Measurements from ENCODE around the gene FGD3.

Gene FGD3

GRCh38 chr9:92965061-92965758, 17.9 kb downstream of the FGD3 start:
- no peak for TF ChIP-seq YY1 (IDR thresholded peaks at IDR 0.05; ENCODE audit: insufficient read depth, insufficient read length)
- TF ChIP-seq ZNF274 (IDR thresholded peaks at IDR 0.05; ENCODE audit: low read depth, low read length): no peak
- Histone ChIP-seq H3K9me3 (ENCODE audit: insufficient read depth, low read length) (peaks cover 16% of the 10 kb centered on the region), H3K36me3 (ENCODE audit: insufficient read depth, insufficient read length, low read length) (no peaks in the 10 kb centered on the region), H3K27me3 (ENCODE audit: insufficient read depth, insufficient read length) (no peaks in the 10 kb centered on the region), H3K9ac (ENCODE audit: insufficient read length, low read depth) (no peak overlapping the region), H3K4me1 (ENCODE audit: insufficient read depth, insufficient read length) (peaks cover 38% of the 10 kb centered on the region), H3K4me3 (ENCODE audit: insufficient read length, low read depth) (no peak overlapping the region)
- no peak for DNase-seq (ENCODE audit: low read depth, low spot score)

GRCh38 chr9:92965759-92966517, 18.6 kb downstream of the FGD3 start:
- peaks cover 41% of the 10 kb centered on the region for H3K4me1 ChIP-seq (ENCODE audit: insufficient read depth, insufficient read length)
- peak overlapping the region; percentile 15 for H3K9ac ChIP-seq (ENCODE audit: insufficient read length, low read depth)
- H3K4me3 ChIP-seq (ENCODE audit: insufficient read length, low read depth): no peak overlapping the region
- DNase-seq (ENCODE audit: low read depth, low spot score): no peak
- H3K9me3 ChIP-seq (ENCODE audit: insufficient read depth, low read length): peaks cover 14% of the 10 kb centered on the region
- no peaks in the 10 kb centered on the region for H3K27me3 ChIP-seq (ENCODE audit: insufficient read depth, insufficient read length)
- no peak for TF ChIP-seq SUZ12 (IDR thresholded peaks at IDR 0.05; ENCODE audit: extremely low read depth, insufficient read depth, insufficient read length)
- TF ChIP-seq ZNF274 (IDR thresholded peaks at IDR 0.05; ENCODE audit: low read depth, low read length): no peak
- no peak for TF ChIP-seq YY1 (IDR thresholded peaks at IDR 0.05; ENCODE audit: insufficient read depth, insufficient read length)
- no peaks in the 10 kb centered on the region for H3K36me3 ChIP-seq (ENCODE audit: insufficient read depth, insufficient read length, low read length)

- no peak for TF ChIP-seq SUZ12 (IDR thresholded peaks at IDR 0.05; ENCODE audit: extremely low read depth, insufficient read depth, insufficient read length)
- no peak for TF ChIP-seq ZNF274 (IDR thresholded peaks at IDR 0.05; ENCODE audit: low read depth, low read length)
- no peak for TF ChIP-seq YY1 (IDR thresholded peaks at IDR 0.05; ENCODE audit: insufficient read depth, insufficient read length)
- Histone ChIP-seq H3K4me3 (ENCODE audit: insufficient read length, low read depth) (no peak overlapping the region), H3K36me3 (ENCODE audit: insufficient read depth, insufficient read length, low read length) (no peaks in the 10 kb centered on the region), H3K27me3 (ENCODE audit: insufficient read depth, insufficient read length) (no peaks in the 10 kb centered on the region), H3K9ac (ENCODE audit: insufficient read length, low read depth) (no peak overlapping the region), H3K4me1 (ENCODE audit: insufficient read depth, insufficient read length) (peaks cover 45% of the 10 kb centered on the region), H3K9me3 (ENCODE audit: insufficient read depth, low read length) (peaks cover 9% of the 10 kb centered on the region)
- DNase-seq (ENCODE audit: low read depth, low spot score): no peak
These were observed 19.1 kb downstream of the FGD3 start for GRCh38 chr9:92966518-92966800.

- no peaks in the 10 kb centered on the region for H3K36me3 ChIP-seq (ENCODE audit: insufficient read depth, insufficient read length, low read length)
- peaks cover 45% of the 10 kb centered on the region for H3K4me1 ChIP-seq (ENCODE audit: insufficient read depth, insufficient read length)
- H3K27me3 ChIP-seq (ENCODE audit: insufficient read depth, insufficient read length): no peaks in the 10 kb centered on the region
- H3K9me3 ChIP-seq (ENCODE audit: insufficient read depth, low read length): no peaks in the 10 kb centered on the region
- H3K4me3 ChIP-seq (ENCODE audit: insufficient read length, low read depth): no peak overlapping the region
- no peak for DNase-seq (ENCODE audit: low read depth, low spot score)
- no peak for TF ChIP-seq SUZ12 (IDR thresholded peaks at IDR 0.05; ENCODE audit: extremely low read depth, insufficient read depth, insufficient read length)
- TF ChIP-seq ZNF274 (IDR thresholded peaks at IDR 0.05; ENCODE audit: low read depth, low read length): no peak
- no peak for TF ChIP-seq YY1 (IDR thresholded peaks at IDR 0.05; ENCODE audit: insufficient read depth, insufficient read length)
- no peak overlapping the region for H3K9ac ChIP-seq (ENCODE audit: insufficient read length, low read depth)
These were observed 20.8 kb downstream of the FGD3 start for GRCh38 chr9:92968081-92968480.

GRCh38 chr9:92969516-92970466, 22.5 kb downstream of the FGD3 start:
- no peak for DNase-seq (ENCODE audit: low read depth, low spot score)
- H3K9me3 ChIP-seq (ENCODE audit: insufficient read depth, low read length): no peaks in the 10 kb centered on the region
- peak overlapping the region; percentile 70 for H3K9ac ChIP-seq (ENCODE audit: insufficient read length, low read depth)
- TF ChIP-seq YY1 (IDR thresholded peaks at IDR 0.05; ENCODE audit: insufficient read depth, insufficient read length): no peak
- TF ChIP-seq ZNF274 (IDR thresholded peaks at IDR 0.05; ENCODE audit: low read depth, low read length): no peak
- TF ChIP-seq SUZ12 (IDR thresholded peaks at IDR 0.05; ENCODE audit: extremely low read depth, insufficient read depth, insufficient read length): no peak
- peaks cover 45% of the 10 kb centered on the region for H3K4me1 ChIP-seq (ENCODE audit: insufficient read depth, insufficient read length)
- H3K36me3 ChIP-seq (ENCODE audit: insufficient read depth, insufficient read length, low read length): no peaks in the 10 kb centered on the region
- H3K4me3 ChIP-seq (ENCODE audit: insufficient read length, low read depth): no peak overlapping the region
- no peaks in the 10 kb centered on the region for H3K27me3 ChIP-seq (ENCODE audit: insufficient read depth, insufficient read length)

- no peaks in the 10 kb centered on the region for H3K9me3 ChIP-seq (ENCODE audit: insufficient read depth, low read length)
- H3K4me1 ChIP-seq (ENCODE audit: insufficient read depth, insufficient read length): peaks cover 40% of the 10 kb centered on the region
- H3K9ac ChIP-seq (ENCODE audit: insufficient read length, low read depth): no peak overlapping the region
- no peak overlapping the region for H3K4me3 ChIP-seq (ENCODE audit: insufficient read length, low read depth)
- H3K27me3 ChIP-seq (ENCODE audit: insufficient read depth, insufficient read length): no peaks in the 10 kb centered on the region
- H3K36me3 ChIP-seq (ENCODE audit: insufficient read depth, insufficient read length, low read length): no peaks in the 10 kb centered on the region
- DNase-seq (ENCODE audit: low read depth, low spot score): peak; percentile 92
- TF ChIP-seq ZNF274 (IDR thresholded peaks at IDR 0.05; ENCODE audit: low read depth, low read length) (no peak), YY1 (IDR thresholded peaks at IDR 0.05; ENCODE audit: insufficient read depth, insufficient read length) (no peak)
These were observed 23.2 kb downstream of the FGD3 start for GRCh38 chr9:92970467-92970923.

GRCh38 chr9:92971121-92971520, 23.8 kb downstream of the FGD3 start:
- TF ChIP-seq SUZ12 (IDR thresholded peaks at IDR 0.05; ENCODE audit: extremely low read depth, insufficient read depth, insufficient read length) (no peak), ZNF274 (IDR thresholded peaks at IDR 0.05; ENCODE audit: low read depth, low read length) (no peak), YY1 (IDR thresholded peaks at IDR 0.05; ENCODE audit: insufficient read depth, insufficient read length) (no peak)
- Histone ChIP-seq H3K27me3 (ENCODE audit: insufficient read depth, insufficient read length) (no peaks in the 10 kb centered on the region), H3K9me3 (ENCODE audit: insufficient read depth, low read length) (no peaks in the 10 kb centered on the region), H3K9ac (ENCODE audit: insufficient read length, low read depth) (peak overlapping the region; percentile 36), H3K36me3 (ENCODE audit: insufficient read depth, insufficient read length, low read length) (no peaks in the 10 kb centered on the region), H3K4me3 (ENCODE audit: insufficient read length, low read depth) (no peak overlapping the region), H3K4me1 (ENCODE audit: insufficient read depth, insufficient read length) (peaks cover 36% of the 10 kb centered on the region)
- DNase-seq (ENCODE audit: low read depth, low spot score): no peak
